GM21381 (cell line): ENCODE data around the gene RAB36.
A peak's percentile ranks its signal among the peaks of the same experiment; 100 is the strongest.

Experiments
- ATAC-seq: cut with Tn5 transposase; IDR thresholded peaks from one replicate; pipeline ENCODE4 v1.9.1; 2021; ENCODE audit warnings: mild to moderate bottlenecking, moderate library complexity; ENCODE audit not compliant: unreplicated experiment

Gene RAB36

DNA sequence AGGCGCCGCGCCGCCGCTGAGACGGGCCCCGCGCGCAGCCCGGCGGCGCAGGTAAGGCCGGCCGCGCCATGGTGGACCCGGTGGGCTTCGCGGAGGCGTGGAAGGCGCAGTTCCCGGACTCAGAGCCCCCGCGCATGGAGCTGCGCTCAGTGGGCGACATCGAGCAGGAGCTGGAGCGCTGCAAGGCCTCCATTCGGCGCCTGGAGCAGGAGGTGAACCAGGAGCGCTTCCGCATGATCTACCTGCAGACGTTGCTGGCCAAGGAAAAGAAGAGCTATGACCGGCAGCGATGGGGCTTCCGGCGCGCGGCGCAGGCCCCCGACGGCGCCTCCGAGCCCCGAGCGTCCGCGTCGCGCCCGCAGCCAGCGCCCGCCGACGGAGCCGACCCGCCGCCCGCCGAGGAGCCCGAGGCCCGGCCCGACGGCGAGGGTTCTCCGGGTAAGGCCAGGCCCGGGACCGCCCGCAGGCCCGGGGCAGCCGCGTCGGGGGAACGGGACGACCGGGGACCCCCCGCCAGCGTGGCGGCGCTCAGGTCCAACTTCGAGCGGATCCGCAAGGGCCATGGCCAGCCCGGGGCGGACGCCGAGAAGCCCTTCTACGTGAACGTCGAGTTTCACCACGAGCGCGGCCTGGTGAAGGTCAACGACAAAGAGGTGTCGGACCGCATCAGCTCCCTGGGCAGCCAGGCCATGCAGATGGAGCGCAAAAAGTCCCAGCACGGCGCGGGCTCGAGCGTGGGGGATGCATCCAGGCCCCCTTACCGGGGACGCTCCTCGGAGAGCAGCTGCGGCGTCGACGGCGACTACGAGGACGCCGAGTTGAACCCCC, 35.8 kb downstream of the RAB36 start:
- ATAC-seq, result peak; percentile 7

DNA sequence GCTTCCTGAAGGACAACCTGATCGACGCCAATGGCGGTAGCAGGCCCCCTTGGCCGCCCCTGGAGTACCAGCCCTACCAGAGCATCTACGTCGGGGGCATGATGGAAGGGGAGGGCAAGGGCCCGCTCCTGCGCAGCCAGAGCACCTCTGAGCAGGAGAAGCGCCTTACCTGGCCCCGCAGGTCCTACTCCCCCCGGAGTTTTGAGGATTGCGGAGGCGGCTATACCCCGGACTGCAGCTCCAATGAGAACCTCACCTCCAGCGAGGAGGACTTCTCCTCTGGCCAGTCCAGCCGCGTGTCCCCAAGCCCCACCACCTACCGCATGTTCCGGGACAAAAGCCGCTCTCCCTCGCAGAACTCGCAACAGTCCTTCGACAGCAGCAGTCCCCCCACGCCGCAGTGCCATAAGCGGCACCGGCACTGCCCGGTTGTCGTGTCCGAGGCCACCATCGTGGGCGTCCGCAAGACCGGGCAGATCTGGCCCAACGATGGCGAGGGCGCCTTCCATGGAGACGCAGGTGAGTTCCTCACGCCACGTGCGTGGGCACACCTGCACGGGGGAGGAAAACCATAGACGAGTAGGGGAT, 36.5 kb downstream of the RAB36 start:
- ATAC-seq, result no peak

DNA sequence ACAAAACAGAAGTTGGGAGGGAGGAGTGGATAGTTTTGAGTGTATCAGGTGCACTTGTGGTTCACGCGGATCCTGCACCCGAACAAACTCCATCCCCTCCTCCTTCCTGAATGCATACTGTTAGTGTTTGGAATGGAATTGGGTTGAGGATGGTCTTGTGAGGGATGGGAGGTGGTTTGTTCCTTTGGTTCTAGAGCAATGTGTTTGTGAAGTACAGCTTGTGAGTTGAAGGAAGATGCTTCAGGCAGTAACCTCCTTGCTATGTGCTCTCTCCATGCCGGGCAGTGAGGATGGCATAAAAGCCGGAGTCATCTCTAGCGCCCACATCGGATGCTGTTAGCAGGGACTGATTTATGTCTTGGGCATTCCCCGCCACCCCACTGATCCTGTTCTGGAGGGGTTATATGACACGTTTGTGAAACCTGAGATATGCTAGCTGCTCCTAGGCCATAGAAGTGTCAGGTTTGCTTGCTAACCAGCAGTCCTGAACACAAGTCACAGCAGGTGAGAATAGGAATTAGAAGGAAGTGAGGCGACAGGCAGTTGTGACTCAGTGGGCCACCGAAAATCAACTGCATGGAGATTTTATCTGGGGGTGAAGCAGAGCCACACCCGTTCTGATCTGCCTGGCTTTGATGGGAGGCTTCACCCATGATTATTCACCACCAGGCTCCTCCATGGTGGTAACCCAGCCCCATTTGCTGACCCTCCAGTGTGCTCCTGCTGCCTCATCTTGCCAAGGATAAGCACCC, 37.2 kb downstream of the RAB36 start:
- no peak for ATAC-seq

DNA sequence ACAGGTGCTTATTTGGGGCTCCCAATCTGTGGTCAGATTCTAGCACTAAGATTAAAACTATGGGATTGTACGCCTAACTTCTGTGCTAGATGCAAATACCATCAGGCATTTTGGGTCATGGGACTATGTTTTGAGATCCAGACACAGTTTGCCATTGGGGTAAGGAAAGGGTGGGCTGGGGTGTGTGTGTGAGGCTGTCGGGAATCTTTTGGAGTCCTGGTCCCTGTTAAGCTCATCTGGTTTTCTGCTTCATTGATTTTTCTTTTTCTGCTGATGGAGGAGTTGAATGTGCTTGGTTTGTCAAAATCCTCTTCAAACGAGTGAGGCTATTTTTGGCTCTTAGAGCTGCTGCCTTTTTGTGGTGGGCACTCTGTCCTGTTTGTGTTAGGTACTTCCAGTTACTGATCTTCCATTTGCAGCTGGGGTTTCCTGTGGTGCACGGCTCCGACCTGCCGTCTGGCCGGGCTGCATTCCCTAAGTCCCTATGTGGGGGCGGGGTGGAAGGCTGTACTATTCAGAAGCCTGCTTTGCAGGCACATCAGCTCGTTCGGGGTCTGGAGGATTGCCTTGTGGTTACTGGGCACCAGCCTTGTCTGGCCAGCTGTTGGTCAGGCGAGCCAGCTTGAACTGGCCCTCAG, 37.9 kb downstream of the RAB36 start:
- ATAC-seq, result no peak

DNA sequence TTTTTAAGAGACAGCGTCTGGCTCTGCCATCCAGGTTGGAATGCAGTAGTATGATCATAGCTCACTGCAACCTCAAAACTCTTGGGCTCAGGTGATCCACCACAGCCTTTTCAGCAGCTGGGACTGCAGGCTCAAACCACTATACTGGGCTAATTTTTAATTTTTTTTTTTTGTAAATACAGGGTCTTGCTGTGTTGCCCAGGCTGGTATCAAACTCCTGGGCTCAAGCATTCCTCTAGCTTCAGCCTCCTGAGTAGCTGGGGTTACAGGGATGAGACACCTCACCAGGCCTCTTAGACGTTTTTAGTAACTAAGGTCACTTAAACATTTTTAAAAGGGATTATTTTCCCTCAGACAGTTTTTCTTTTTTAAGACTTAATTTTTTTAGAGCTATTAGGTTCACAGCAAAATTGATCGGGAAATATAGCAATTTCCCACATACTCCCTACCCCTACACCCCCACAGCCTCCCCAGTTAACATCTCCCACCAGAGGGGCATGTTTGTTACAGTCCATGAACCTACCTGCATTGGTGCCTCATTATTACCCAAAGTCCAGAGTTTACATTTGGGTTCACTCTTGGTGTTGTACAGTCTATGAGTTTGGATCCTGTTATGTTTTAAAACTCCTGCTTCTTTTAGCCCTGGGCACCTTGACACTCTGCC, 39.0 kb downstream of the RAB36 start:
- ATAC-seq, result no peak

DNA sequence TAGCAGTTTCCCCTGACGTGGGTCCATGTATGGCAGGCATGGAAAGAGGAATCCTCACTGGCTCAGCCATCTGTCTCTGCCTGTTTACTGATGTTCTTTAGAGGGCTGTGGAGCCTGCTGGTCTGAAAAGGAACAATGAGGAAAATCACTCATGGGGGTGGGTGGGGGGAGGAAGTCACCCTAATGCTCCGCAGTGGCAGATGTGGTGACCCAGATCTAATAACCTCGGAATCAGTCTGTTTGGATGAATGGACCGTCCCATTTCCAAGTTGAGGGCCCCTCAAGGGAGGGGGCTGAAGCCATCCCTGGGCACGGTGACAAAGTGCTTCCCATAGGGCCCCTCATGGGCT, 39.5 kb downstream of the RAB36 start:
- ATAC-seq, result no peak

DNA sequence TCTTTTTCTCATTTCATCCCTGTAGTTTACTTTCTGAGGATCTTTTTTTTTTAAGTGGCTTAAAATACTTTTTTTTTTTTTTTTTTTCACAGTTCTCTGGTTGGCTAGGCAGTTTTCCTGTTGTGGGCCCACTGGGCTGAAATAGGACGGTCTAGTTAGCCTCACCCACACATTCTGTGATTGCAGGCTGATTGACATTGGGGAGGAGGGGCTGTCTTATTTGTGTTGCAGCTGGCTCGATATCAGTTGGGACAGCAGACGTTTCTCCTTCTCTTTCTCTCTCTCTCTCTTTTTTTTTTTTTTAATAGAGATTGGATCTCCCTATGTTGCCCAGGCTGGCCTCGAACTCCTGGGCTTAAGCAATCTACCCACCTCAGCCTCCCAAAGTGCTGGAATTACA, 41.9 kb downstream of the RAB36 start:
- ATAC-seq, result no peak

DNA sequence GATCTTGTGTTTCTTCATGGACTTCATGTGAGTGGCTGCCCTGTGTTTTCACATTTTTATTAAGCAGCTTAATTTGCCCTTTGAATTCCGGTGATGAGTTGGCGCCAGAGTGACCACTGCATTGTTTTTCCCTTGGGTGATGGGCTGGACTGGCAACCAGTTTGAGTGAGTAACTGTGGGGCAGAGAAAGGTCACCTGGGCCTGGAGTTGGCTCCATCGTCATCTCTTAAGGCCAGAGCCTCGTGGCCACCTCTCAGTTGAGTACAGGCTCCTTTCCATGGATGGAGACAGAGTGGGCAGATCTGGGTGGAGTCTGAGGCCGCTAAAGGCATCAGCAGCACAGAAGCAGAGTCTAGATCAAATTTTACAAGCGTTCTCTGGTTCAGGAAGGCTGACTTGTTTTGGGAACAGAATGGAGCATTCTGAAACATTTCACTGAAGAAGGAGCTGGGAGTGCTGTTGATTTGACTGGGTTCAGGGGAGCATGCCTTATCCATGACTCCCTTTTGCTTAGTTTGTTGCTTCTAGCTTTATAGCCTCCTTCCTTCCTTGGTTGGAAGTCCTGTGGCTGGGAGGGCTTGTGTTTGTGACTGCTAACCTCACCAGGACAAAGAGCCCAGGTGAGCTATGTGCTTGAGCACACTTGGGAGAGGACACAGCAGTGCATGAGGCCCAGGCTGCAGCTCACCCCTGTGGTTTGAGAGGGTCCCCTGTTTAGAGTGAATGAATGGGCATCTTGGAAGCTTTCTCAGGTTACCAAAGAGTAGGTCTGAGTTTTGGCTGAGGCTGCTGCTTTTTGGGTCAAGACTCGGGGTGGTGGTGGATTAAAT, 42.8 kb downstream of the RAB36 start:
- no peak for ATAC-seq

DNA sequence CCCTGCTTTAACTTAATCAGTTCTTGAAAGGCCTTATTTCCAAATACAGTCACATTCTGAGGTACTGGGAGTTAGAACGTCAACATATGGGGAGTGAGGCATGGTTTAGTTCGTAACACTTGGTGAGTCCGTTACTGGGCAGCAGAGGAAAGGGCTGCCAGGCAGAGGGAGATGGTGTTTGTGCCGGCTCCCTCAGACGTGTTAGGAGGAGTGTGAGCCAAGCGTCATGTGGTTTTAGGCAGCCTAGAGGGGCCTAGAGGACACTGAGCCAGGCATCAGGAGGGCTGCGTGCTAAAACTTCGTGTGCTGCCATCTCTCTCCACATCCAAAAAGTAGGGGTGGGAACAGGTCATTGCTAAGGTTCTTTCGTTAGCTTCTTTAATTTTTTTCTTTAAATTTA, 45.2 kb downstream of the RAB36 start:
- ATAC-seq, result no peak

DNA sequence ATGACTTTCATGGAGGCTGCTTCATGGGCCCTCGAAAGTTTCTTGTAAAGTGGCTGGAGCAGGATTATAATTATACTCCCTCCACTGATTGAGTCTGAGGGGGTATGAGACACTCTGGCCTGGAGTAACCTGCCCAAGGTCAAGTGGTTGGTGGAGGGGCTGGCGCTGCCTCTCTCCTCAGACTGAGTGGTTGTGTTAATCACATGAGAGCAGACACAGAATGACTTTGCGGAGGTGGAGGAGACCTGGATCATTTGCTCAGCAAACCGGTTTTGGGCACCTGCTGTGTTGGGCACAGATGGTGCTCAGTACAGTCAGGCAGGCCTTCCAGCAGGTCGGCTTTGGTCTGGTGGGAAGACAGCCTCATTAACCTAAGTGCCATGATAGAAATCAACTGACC, 46.9 kb downstream of the RAB36 start:
- no peak for ATAC-seq

DNA sequence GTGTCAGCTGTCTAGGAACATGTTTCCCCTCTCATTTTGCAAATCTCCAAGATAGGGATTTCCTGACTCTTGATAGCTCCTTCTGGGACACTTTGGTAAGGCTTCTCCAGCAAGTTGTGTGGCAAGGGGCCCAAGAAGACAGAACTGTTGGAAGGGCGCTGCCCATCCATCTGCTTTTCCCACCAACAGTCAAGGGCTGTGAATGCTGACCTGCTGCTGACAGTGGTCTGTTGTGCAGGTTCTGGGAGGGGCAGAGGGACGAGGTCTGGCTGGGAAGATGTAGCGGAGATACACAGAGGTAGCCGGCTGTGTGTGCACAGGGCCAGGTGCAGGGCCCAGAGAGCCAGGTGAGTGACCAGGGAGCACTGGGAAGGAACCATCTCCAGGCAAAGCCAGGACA, 47.3 kb downstream of the RAB36 start:
- ATAC-seq, result no peak

DNA sequence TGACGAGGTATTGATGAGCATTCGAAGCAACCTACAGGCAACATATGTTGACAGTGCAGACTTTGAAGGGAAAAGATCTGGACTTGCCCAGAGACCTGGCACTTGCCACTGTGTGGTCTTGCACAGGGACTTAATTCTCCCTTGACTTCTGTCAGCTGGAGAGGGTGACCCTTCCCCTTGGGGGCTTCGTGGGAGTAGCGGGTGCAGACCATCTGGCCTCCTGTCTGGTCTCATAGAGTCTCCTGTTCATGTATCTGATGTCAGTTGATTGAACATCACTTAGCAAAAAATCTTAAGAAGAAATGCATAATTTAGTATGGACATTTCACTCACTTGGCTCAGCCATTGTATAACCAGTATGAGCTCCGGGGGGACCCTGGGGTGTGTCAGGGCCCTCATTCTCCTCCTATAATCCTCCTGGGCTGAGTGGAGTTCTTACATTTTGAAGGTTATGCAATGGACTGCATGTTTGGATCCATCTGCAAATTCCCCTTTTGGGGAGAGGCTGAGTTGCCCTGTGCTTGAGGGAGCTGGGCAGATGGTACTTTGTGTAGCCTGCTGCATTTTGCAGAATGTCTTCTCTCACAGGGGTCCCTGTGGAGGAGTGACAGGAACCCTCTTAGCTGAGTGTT, 48.0 kb downstream of the RAB36 start:
- no peak for ATAC-seq

DNA sequence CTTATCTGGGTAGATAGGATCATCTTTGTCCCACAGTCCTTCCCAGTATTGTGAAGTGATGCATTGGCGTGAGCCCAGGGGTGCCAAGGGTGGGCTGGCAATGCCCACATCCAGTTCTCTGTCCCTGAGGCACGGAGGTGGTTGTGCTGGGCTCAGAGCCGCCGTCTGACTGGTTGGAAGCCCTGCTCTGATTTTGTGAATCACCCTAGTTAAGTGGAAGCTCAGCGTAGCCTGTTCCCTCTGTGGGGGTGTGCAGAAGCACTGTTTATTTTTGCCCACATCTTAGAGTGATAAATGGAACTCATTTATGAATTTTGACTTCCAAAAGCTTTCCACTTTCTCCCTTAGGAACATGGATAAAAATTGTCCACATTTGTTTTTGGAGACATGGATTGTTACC, 48.6 kb downstream of the RAB36 start:
- no peak for ATAC-seq

DNA sequence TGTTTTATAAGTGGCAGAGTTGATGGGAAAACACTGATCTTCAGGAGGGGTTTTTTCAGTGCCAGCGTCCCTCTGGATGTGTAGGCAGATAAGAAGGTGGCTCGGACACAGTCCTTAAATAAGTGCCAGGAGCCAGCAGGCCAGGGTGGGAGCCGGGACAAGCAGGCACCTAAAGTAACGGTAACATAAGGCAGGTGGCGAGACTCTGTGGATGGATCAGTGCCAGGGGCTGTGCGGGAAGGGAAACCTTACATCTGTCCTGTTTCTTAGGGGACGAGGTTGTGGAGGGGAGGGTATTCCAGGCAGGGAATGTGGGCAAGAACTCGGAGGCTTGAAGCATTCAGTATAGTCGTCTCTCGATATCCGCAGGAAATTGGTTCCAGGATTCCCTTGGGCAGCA, 50.9 kb downstream of the RAB36 start:
- no peak for ATAC-seq

DNA sequence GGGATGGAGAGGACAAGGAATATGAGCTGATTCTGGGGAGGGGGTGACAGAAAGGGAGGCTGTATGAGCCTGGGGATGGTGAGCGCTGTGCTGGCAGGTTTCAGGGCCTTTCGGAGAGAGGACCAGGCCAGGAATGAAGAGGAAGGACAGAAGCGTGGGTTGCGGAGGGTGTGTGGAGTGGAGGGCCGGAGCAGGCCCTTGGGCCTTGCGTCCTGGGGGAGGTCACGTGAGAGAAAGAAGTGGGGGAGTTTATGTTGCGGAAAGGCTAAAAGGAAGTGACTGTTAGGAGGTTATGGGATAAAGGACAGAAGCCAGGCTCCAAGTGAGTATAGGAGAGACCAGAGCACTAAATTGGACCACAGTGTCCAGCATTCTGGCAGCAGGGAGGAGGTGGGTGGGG, 52.6 kb downstream of the RAB36 start:
- no peak for ATAC-seq

DNA sequence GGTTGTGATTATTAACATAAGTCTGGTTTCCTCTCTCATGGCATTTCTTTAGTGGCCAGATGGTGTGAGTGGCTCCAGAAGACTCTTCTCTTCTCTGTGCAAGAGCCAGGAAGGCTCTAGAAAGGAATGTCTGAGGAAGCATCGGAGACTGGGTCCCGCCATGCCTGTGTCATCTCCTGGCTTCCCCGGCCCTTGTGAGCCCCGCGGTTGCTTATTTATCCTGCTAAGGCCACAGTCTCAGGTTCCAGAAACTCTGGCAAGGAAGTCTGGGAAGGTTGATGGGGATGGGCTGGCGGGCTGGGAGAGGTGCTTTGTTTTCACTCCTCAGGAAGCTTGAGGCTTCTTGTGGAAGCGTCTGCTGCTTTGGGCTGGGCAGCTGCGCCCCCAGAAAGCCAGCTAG, 53.9 kb downstream of the RAB36 start:
- ATAC-seq, result no peak

DNA sequence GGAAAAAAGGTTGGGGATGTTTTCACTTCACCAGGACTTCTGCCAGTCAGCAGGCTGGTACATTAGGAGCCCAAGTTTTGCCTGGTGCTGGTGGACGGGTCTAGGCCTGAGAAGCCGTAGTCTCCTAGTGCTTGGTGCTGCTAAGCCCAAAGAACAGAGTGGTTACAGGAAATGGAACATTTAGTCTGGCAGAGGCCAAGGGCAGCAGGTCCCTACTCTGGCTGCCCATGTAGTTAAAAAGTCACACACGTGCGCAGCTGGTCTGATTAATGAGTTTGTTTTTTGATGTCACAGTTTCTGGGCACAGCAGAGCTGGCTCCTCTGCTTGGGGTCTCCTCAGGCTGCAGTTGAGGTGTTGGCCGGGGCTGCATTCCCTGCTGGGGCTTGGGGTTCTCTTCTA, 55.6 kb downstream of the RAB36 start:
- ATAC-seq, result no peak

DNA sequence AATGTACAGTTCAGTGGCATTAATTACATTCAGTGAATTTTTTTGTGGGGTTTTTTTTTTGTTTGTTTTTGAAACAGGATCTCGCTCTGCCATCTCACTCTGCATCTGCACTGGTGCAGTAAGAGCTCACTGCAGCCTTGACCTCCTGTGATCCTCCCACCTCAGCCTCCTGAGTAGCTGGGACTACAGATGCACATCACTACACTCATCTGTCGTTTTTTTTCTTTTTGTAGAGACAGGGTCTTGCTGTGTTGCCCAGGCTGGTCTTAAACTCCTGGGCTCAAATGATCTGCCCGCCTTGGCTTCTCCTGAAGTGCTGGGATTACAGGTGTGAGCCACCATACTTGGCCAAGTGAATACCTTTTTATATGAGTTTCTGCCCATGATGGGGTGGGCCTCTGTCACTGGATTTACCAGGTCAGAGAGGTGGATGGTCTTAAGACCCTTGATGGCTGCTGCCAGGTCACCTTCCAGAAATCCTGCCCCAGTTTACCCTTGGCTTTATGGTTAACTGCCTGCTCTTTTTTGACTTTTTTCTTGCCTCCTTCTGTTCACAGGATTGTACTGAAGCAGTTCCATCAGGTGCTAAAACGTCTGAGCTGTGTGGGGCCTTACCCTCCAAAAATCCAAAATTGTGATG, 57.7 kb downstream of the RAB36 start:
- ATAC-seq, result no peak

DNA sequence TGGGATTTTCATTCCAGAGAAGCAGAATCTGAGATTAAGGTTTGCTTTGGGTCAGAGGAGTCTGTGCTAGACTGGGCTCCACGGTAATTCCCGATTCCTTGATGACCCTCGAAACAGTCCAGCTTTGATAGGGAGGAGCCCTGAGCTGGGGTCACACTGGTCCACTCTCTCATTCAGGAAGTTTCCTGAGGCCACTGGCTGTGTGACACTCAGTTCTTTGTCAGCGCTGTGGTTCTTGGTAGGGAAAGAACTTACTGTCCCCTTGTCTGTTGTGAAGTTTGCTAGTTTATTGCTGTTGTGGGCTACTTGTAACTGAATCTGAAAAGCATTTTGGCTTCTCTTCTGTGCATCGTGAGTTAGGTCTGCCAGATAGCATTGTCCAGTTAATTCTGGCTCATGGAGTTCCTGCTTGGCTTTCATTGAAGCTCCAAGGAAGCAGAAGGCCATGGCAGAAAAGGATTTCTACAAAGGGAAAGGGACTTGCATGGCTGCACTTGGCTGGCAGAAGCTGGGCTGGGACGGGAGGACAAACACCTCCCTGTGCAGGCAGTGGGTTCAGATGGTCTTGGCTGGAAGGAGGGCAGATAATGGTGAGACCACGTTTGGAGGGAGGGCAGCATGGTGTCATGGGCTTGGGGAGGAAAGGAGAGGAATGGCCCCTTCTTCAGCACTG, 58.3 kb downstream of the RAB36 start:
- ATAC-seq, result no peak
